Raji (cell line): ENCODE data around the gene ATIC.

Experiments used
- POLR2A ChIP-seq: IDR thresholded peaks from 2 replicates; pipeline ENCODE4 v1.6.1; 2011; ENCODE audit warnings: low read depth, low read length, control low read depth; ENCODE audit not compliant: insufficient read depth

ATIC gene

GRCh38 chr2:215395687-215396460 is 84.0 kb downstream of the ATIC start:
- TF ChIP-seq POLR2A: no peak

DNA sequence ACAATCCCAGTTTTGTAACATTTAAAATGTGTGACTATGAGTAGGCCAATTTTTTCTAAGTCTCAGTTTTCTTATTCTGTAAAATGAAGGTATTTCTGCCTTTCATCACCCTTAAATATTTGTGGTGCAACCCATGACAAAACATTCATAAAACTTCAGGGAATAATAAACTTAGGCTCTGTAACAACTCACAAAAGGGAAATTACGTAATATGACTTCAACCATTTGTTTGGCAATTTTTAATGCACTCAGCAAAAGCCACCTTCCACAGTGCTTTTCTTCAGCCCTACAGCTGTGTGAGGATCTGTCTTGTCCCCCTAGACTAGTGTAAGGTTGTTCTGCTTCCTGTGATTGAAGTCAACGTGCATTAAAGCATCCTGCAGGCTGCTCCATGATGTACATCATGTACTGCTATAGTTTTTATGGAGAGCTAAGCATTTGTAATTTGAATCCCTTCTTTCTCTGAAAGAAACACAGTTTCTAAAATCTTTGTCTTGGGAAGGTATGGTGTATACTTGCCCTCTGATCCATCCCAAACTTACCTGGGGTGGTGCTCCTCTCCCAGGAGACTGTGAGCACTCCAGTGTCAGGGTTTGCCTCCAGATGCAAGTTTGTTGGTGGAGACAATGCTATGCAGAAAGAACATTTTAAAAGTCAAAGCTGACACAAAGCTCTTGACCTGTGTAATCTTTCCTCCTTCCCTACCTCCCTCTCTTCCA is 84.9 kb downstream of the ATIC start:
- no peak for TF ChIP-seq POLR2A

GRCh38 chr2:215397632-215398341 is 85.9 kb downstream of the ATIC start:
- TF ChIP-seq POLR2A: no peak

- no peak for TF ChIP-seq POLR2A
These were observed 87.3 kb downstream of the ATIC start for GRCh38 chr2:215399067-215399716.
